Nucleus accumbens (tissue), 56 donors: ENCODE results near the gene TMEM63B.
"Not testable (repeated sequence)": the region's sequence is repeated elsewhere in the genome, so short reads cannot be mapped to it uniquely, and the experiment has no call there.

Source experiments
- DNase-seq, 56 donors: peaks; one replicate each; lab custom pipeline; 2025; lab: John Stamatoyannopoulos, UW

Gene TMEM63B

DNA sequence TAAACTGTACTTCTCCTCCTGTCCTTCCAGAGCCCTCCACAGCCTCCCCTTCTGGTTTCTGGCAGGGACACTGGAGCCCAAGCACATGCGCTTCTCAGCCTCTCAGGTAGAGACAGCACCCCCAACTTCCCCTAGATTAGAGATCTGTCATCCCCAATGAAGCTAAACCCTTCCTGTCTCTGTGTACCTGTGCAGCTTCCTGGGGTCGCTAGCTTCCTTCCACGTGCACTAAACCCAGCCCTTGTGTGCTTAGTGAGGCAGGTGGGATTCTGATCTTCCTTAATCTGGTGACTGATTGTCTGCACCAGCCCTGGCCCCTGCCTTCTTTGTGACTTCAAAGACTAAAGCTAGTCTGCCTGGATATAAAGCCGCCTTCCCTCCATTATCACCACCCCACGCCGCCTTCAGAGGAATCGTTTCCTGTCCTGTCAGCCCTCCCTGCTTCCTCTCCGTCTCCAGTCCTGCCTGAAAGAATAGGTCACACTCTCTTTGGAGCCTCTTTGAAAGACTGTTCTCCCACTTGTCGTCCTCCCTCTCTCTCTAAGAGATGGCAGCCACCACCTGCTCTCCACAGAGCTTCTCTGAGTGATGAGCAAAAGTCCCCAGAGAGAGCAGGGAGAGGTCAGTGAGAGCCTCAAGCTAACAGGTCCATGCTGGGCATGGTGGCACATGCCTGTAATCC, 58.7 kb downstream of the TMEM63B start:
- DNase-seq = no peak

- no peak for DNase-seq
Measured at GRCh38 chr6:44186635-44187025, 59.3 kb downstream of the TMEM63B start.

- no peak for DNase-seq
Measured at GRCh38 chr6:44188819-44189218, 61.5 kb downstream of the TMEM63B start.

DNA sequence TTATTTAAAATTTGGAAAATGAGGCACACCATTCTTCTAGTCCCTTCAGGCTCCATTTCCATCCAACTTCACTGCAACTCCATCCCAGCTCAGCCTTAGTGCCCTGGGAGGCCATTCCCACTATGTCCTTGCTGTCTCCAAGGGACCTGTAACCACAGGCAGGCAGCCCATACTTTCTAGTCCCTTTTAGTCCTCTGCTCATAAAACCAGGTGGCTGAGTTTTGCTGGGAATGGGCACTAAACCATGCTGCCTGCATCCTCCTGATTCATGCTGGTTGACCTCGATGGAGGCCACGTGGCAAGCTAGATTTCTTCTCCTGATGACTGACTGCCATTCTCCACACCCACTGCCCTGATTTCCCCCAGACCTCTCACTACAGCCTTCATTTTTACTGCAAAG, 61.9 kb downstream of the TMEM63B start:
- DNase-seq = no peak

DNA sequence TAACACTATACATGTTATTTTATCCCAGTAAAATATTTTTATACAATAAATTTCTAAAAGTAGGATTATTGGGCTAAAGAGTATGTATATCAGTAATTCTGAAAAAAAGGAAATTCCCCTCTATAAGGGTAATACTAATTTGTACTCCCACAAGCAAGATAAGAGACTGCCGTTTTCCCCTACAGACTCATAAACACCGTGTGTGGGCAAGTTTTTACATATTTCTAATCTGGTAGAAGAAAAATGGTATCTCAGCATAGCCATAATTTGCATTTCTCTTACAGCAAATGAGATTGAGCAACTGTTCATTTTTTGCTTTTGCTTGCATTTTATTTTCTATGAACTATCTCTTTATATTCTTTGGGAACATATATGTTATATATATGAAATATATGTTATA, 63.4 kb downstream of the TMEM63B start:
- no peak for DNase-seq

- no peak for DNase-seq
Measured at GRCh38 chr6:44192428-44193041, 65.2 kb downstream of the TMEM63B start.

GRCh38 chr6:44193307-44193910, 66.1 kb downstream of the TMEM63B start:
- no peak for DNase-seq

- DNase-seq = no peak
Measured at GRCh38 chr6:44194326-44194725, 67.0 kb downstream of the TMEM63B start.

GRCh38 chr6:44196351-44196750, 69.0 kb downstream of the TMEM63B start:
- DNase-seq = not testable (repeated sequence)

DNA sequence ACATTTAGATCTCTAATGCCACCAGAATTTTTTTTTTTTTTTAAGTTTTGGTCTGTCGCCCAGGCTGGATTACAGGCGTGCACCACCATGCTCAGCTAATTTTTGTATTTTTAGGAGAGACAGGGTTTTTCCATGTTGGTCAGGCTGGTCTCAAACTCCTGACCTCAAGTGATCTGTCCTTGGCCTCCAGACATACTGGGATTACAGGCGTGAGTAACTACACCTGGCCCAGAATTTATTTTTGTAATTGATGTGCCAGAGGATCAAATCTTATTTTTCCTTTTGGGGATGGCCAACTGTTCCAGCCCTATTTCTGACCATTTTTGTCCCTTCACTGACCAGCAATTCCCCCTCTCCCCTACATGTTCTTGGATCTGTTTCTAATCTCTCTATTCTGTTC, 71.3 kb downstream of the TMEM63B start:
- no peak for DNase-seq

DNA sequence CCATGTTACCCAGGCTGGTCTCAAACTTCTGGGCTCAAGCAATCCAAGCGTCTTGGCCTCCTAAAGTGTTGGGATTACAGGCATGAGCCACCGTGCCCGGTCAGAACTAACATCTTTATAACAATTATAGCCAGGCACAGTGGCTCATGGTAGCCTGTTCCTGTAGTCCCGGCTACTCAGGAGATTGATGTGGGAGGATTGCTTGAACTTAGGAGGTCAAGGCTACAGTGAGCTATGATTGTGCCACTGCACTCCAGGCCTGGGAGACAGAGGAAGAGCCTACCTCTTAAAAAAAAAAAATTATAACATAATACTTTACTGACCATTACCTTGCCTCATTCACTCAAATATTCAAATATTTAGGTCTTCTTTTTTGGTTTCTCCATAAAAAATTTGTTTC, 72.5 kb downstream of the TMEM63B start:
- DNase-seq = no peak

GRCh38 chr6:44201200-44201599, 73.8 kb downstream of the TMEM63B start:
- DNase-seq = no peak

DNA sequence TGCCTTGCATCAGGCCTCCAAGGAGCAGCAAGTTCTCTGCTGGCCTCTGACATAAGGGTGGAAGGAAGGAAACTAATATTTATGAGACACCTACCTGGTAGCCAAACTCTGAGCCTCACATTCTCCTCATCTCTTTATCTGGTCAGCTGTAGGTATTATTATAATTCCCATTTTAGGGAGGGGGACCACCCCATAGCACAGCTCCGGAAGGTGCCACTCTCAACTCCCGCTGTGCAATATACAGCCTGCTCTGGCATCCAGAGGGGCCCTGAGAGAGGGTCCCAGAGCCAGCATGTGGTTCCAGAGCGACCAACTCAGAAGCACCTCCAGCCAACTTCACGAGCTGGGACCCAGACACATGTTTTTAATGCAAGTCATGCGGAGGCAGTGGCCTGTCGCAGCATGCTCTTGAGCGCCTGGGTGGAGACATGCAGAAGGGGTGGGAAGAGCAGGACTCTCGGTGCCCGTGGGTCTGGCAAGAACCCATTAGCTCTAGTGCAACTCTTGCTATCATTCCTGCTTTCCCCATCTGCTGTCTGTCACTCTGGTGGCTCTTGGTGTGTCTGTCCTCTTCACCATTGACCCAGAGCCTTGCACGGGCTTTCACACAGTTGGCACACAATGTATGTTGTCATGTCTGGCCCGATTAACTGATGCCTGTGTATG, 74.4 kb downstream of the TMEM63B start:
- no peak for DNase-seq

GRCh38 chr6:44202332-44202971, 75.1 kb downstream of the TMEM63B start:
- DNase-seq = no peak

- no peak for DNase-seq
Measured at GRCh38 chr6:44202972-44203750, 75.8 kb downstream of the TMEM63B start.

DNA sequence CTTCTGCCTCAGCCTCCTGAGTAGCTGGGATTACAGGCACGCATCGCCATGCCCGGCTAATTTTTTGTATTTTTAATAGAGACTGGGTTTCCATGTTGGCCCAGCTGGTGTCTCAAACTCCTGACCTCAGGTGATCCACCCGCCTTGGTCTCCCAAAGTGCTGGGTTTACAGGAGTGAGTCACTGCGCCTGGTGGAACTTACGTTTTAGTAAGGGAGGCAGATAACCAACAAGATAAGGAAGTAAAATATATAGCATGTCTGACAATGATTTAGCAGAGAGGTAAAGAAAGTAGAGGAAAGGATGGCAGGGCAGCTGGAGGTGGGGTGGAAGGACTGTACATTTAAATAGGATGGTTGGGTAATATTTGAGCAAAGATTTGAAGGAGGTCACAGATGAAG, 76.6 kb downstream of the TMEM63B start:
- no peak for DNase-seq
